ENCODE results near the gene STK35. TPM values are rescaled to one million over a fixed set of nuclear protein-coding genes. Genes with fewer than 3 reads are reported as not detected.

Gene STK35
- total and polyA plus RNA-seq, 2 of the 13 experiments (the other 11 are each of a cell fraction or from before 2014, with no cell fraction given): 27.4 to 29.8 TPM

DNA sequence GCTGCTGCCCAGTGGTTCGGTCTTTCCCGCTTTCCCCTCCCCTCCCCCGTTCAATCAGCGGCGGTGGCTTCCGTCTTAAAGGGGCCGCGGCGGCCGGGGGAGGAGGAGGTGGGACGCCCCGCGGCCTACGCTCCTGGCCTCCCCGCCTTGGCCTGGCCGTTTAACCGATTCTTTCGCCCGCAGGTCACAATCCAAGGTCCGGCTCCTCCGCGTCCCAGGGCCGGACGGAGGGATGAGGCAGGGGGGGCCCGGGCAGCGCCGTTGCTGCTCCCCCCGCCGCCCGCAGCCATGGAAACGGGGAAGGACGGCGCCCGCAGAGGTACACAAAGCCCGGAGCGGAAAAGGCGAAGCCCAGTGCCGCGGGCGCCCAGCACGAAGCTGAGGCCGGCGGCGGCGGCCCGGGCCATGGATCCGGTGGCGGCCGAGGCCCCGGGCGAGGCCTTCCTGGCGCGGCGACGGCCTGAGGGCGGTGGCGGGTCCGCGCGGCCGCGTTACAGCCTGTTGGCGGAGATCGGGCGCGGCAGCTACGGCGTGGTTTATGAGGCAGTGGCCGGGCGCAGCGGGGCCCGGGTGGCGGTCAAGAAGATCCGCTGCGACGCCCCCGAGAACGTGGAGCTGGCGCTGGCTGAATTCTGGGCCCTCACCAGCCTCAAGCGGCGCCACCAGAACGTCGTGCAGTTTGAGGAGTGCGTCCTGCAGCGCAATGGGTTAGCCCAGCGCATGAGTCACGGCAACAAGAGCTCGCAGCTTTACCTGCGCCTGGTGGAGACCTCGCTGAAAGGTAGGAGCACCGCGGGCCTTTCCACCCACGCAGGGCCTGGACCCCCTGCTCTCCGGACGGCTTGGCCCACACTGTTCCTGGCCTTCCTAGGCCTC, 1.2 kb downstream of the STK35 start (continued):
- TF ChIP-seq HOXD1 (CRISPR knock-in tag; IDR thresholded peaks at IDR 0.05) (peak; percentile 92), CCDC6 (CRISPR knock-in tag; IDR thresholded peaks at IDR 0.05) (0 out of 2 replicates have a peak, but pooled peaks have one; percentile 7), SNAPC2 (CRISPR knock-in tag; IDR thresholded peaks at IDR 0.05) (peak; percentile 78; the same call in 1 of the 2 replicates), MEF2D (CRISPR knock-in tag; IDR thresholded peaks at IDR 0.05) (no peak; the same call in 1 of the 2 replicates), ZKSCAN8 (CRISPR knock-in tag; IDR thresholded peaks at IDR 0.05; ENCODE audit: borderline replicate concordance) (0 out of 2 replicates have a peak, but pooled peaks have one; percentile 17), ZNF296 (CRISPR knock-in tag; conservative IDR thresholded peaks at IDR 0.05) (no peak), ERF (CRISPR knock-in tag; IDR thresholded peaks at IDR 0.05) (no peak; the same call in none of the 2 replicates), BCL6 (CRISPR knock-in tag; IDR thresholded peaks at IDR 0.05) (peak; percentile 33; the same call in 1 of the 2 replicates), ASH2L (IDR thresholded peaks at IDR 0.05; ENCODE audit: insufficient read length, low read depth, low read length) (peak; percentile 92), ZFP82 (CRISPR knock-in tag; IDR thresholded peaks at IDR 0.05; ENCODE audit: borderline replicate concordance) (0 out of 2 replicates have a peak, but pooled peaks have one; percentile 26), KMT2B (CRISPR knock-in tag; IDR thresholded peaks at IDR 0.05) (peak; percentile 74), SP5 (CRISPR knock-in tag; IDR thresholded peaks at IDR 0.05; ENCODE audit: borderline replicate concordance, low read depth) (peak; percentile 60), ZNF678 (CRISPR knock-in tag; IDR thresholded peaks at IDR 0.05) (peak; percentile 54), TOPORS (CRISPR knock-in tag; IDR thresholded peaks at IDR 0.05) (peak; percentile 96; the same call in 1 of the 2 replicates), ZNF34 (CRISPR knock-in tag; IDR thresholded peaks at IDR 0.05; ENCODE audit: borderline replicate concordance) (peak; percentile 74; the same call in 1 of the 2 replicates), FOXK2 (IDR thresholded peaks at IDR 0.05) (no peak), RARA (CRISPR knock-in tag; IDR thresholded peaks at IDR 0.05) (peak; percentile 20; the same call in 1 of the 2 replicates), XRCC5 (optimal IDR thresholded peaks at IDR 0.05; ENCODE audit: low read length) (no peak), ZNF552 (CRISPR knock-in tag; IDR thresholded peaks at IDR 0.05; ENCODE audit: borderline replicate concordance) (0 out of 2 replicates have a peak, but pooled peaks have one; percentile 19)
- TF ChIP-seq, protein P1, sequence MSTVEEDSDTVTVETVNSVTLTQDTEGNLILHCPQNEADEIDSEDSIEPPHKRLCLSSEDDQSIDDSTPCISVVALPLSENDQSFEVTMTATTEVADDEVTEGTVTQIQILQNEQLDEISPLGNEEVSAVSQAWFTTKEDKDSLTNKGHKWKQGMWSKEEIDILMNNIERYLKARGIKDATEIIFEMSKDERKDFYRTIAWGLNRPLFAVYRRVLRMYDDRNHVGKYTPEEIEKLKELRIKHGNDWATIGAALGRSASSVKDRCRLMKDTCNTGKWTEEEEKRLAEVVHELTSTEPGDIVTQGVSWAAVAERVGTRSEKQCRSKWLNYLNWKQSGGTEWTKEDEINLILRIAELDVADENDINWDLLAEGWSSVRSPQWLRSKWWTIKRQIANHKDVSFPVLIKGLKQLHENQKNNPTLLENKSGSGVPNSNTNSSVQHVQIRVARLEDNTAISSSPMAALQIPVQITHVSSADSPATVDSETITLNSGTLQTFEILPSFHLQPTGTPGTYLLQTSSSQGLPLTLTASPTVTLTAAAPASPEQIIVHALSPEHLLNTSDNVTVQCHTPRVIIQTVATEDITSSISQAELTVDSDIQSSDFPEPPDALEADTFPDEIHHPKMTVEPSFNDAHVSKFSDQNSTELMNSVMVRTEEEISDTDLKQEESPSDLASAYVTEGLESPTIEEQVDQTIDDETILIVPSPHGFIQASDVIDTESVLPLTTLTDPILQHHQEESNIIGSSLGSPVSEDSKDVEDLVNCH (CRISPR knock-in tag; IDR thresholded peaks at IDR 0.05): no peak
- TF ChIP-seq, protein P2, sequence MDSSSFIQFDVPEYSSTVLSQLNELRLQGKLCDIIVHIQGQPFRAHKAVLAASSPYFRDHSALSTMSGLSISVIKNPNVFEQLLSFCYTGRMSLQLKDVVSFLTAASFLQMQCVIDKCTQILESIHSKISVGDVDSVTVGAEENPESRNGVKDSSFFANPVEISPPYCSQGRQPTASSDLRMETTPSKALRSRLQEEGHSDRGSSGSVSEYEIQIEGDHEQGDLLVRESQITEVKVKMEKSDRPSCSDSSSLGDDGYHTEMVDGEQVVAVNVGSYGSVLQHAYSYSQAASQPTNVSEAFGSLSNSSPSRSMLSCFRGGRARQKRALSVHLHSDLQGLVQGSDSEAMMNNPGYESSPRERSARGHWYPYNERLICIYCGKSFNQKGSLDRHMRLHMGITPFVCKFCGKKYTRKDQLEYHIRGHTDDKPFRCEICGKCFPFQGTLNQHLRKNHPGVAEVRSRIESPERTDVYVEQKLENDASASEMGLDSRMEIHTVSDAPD (CRISPR knock-in tag; IDR thresholded peaks at IDR 0.05): no peak
- TF ChIP-seq, protein P3, sequence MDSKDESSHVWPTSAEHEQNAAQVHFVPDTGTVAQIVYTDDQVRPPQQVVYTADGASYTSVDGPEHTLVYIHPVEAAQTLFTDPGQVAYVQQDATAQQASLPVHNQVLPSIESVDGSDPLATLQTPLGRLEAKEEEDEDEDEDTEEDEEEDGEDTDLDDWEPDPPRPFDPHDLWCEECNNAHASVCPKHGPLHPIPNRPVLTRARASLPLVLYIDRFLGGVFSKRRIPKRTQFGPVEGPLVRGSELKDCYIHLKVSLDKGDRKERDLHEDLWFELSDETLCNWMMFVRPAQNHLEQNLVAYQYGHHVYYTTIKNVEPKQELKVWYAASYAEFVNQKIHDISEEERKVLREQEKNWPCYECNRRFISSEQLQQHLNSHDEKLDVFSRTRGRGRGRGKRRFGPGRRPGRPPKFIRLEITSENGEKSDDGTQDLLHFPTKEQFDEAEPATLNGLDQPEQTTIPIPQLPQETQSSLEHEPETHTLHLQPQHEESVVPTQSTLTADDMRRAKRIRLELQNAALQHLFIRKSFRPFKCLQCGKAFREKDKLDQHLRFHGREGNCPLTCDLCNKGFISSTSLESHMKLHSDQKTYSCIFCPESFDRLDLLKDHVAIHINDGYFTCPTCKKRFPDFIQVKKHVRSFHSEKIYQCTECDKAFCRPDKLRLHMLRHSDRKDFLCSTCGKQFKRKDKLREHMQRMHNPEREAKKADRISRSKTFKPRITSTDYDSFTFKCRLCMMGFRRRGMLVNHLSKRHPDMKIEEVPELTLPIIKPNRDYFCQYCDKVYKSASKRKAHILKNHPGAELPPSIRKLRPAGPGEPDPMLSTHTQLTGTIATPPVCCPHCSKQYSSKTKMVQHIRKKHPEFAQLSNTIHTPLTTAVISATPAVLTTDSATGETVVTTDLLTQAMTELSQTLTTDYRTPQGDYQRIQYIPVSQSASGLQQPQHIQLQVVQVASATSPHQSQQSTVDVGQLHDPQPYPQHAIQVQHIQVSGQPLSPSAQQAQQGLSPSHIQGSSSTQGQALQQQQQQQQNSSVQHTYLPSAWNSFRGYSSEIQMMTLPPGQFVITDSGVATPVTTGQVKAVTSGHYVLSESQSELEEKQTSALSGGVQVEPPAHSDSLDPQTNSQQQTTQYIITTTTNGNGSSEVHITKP (CRISPR knock-in tag; IDR thresholded peaks at IDR 0.05; ENCODE audit: low read depth): peak; percentile 94

Measured in HepG2 (cell line).